ENCODE measurements around the gene LPCAT4.

Gene LPCAT4

GRCh38 chr15:34339946-34340345 lies 27.1 kb downstream of the LPCAT4 start:
- no peak for DNase-seq (ENCODE audit: extremely low read depth in 1 of 2, low read depth in 1 of 2)

- DNase-seq (ENCODE audit: extremely low read depth in 1 of 2, low read depth in 1 of 2) = no peak
Measured at GRCh38 chr15:34338347-34338746, 28.6 kb downstream of the LPCAT4 start.

- peak; percentile 62 to 88 for DNase-seq (ENCODE audit: extremely low read depth in 1 of 2, low read depth in 1 of 2)
Measured at GRCh38 chr15:34337557-34338306, 29.3 kb downstream of the LPCAT4 start, which contains the start of gene SLC12A6. Gene SLC12A6, minus strand, starts transcription at chr15:34337781. Its CDS starts 1,101 bp downstream, at chr15:34336680.

- peak in 1 of 2 donors; percentile 11 for DNase-seq (ENCODE audit: extremely low read depth in 1 of 2, low read depth in 1 of 2)
Measured at GRCh38 chr15:34336991-34337556, 29.9 kb downstream of the LPCAT4 start.

- no peak for DNase-seq (ENCODE audit: extremely low read depth in 1 of 2, low read depth in 1 of 2)
Measured at GRCh38 chr15:34336231-34336990, 30.6 kb downstream of the LPCAT4 start.

- no peak for DNase-seq (ENCODE audit: extremely low read depth in 1 of 2, low read depth in 1 of 2)
Measured at GRCh38 chr15:34335176-34336032, 31.6 kb downstream of the LPCAT4 start.

- no peak for DNase-seq (ENCODE audit: extremely low read depth in 1 of 2, low read depth in 1 of 2)
Measured at GRCh38 chr15:34334672-34335071, 32.3 kb downstream of the LPCAT4 start.

GRCh38 chr15:34332553-34333120 lies 34.4 kb downstream of the LPCAT4 start:
- no peak for DNase-seq (ENCODE audit: extremely low read depth in 1 of 2, low read depth in 1 of 2)

- DNase-seq (ENCODE audit: extremely low read depth in 1 of 2, low read depth in 1 of 2) = no peak
Measured at GRCh38 chr15:34331809-34332208, 35.2 kb downstream of the LPCAT4 start.

- no peak for DNase-seq (ENCODE audit: extremely low read depth in 1 of 2, low read depth in 1 of 2)
Measured at GRCh38 chr15:34330279-34330678, 36.7 kb downstream of the LPCAT4 start.

- no peak for DNase-seq (ENCODE audit: extremely low read depth in 1 of 2, low read depth in 1 of 2)
Measured at GRCh38 chr15:34329006-34329405, 38.0 kb downstream of the LPCAT4 start.

GRCh38 chr15:34327906-34328305 lies 39.1 kb downstream of the LPCAT4 start:
- no peak for DNase-seq (ENCODE audit: extremely low read depth in 1 of 2, low read depth in 1 of 2)

GRCh38 chr15:34325368-34325767 lies 41.6 kb downstream of the LPCAT4 start:
- no peak for DNase-seq (ENCODE audit: extremely low read depth in 1 of 2, low read depth in 1 of 2)

GRCh38 chr15:34324933-34325332 lies 42.1 kb downstream of the LPCAT4 start:
- no peak for DNase-seq (ENCODE audit: extremely low read depth in 1 of 2, low read depth in 1 of 2)

GRCh38 chr15:34323217-34323616 lies 43.8 kb downstream of the LPCAT4 start:
- DNase-seq (ENCODE audit: extremely low read depth in 1 of 2, low read depth in 1 of 2) = no peak

- DNase-seq (ENCODE audit: extremely low read depth in 1 of 2, low read depth in 1 of 2) = no peak
Measured at GRCh38 chr15:34318277-34319079, 48.5 kb downstream of the LPCAT4 start.

- DNase-seq (ENCODE audit: extremely low read depth in 1 of 2, low read depth in 1 of 2) = no peak
Measured at GRCh38 chr15:34314491-34315490, 52.2 kb downstream of the LPCAT4 start.

- no peak for DNase-seq (ENCODE audit: extremely low read depth in 1 of 2, low read depth in 1 of 2)
Measured at GRCh38 chr15:34311563-34311962, 55.4 kb downstream of the LPCAT4 start.
